NT2/D1 (cell line): ENCODE results near the gene PRRT2.

Experiments
- YY1 ChIP-seq: IDR thresholded peaks from 2 replicates; pipeline ENCODE4 v1.6.1; 2011; ENCODE audit not compliant: insufficient read length, insufficient read depth
- ZNF274 ChIP-seq: IDR thresholded peaks from 2 replicates; pipeline ENCODE4 v1.6.1; 2011; ENCODE audit warnings: mild to moderate bottlenecking, low read depth, low read length

- TF ChIP-seq YY1 (no peak), ZNF274 (no peak)
Measured at GRCh38 chr16:29770250-29770929, 41.6 kb upstream of the PRRT2 start.
